NCI-H510A treated with DMSO at 0.1 percent for 48 hours (cell line): ENCODE data around the gene OTOF.
"Not testable (repeated sequence)": the region's sequence is repeated elsewhere in the genome, so short reads cannot be mapped to it uniquely, and the experiment has no call there.

ENCODE experiments used
- DNase-seq: peaks from one replicate; lab custom pipeline; 2025; lab: John Stamatoyannopoulos, UW

OTOF gene

DNA sequence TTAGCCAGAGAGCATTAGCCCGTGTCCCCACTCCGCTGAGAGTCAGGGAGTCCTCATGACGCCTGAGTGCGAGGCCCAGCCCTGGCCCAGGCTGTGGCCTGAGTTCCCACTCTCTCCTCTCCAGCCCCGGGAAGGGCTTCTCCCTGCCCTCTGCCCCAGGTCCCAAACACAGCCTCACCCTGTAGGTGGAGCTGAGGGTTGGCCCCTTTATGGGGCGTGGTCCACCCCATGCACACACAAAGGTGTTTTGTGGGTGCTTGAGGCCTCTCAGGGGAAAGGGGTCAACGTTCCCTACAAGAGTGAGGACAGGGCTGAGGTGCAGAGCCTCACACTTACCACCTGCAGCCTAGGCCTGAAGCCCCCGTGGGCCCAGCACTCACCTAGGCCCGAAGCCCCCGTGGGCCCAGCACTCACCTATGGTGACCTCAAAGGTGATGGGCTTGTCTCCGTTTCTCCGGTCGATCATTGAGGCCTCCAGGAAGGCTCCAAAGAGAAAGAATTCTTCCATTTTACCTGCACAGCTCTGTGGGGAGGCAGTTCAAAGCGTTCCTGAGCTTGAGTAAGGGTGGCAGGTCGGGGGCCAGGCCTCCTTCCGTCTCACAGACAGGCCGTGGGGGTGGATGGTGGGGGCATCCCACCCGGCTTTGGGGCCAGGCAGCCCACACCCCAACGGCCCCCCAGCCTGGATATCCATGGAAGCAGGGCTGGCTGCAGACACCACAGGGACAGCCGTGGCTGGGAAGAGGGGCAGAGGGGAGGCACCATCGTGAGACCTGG is 2.1 kb upstream of the OTOF start:
- DNase-seq = no peak

DNA sequence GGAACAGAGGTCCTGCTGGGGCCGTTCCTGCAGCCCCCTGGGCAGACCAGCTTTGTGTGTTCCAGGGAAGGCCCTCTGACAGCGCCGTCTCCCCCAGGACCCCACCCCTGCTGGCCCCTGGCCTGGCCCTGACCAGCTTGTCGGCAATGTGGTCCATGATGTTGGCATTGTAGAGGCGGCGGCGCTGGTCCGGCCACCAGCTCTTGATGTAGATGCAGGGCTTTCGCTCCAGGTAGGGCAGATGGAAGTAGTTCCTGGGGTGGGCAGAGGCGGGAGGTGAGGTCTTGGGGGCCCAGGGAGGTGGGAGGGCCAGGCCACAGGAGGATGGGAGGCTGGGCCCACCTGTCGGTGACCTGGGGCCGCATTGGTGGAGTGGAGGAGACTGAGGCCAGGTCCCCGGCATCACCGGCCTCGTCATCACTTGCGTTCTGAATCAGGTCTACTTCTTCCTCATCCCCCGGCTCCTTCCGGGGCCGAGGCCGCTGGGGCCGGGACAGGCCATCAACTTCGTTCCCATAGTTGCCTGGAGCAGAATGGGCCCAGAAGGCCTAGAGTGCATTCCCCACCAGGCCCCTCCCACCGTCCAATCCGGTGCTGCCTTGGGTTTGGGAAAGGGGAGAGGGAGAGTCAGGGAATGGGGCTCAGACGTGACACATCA is 1.3 kb upstream of the OTOF start:
- DNase-seq = no peak

DNA sequence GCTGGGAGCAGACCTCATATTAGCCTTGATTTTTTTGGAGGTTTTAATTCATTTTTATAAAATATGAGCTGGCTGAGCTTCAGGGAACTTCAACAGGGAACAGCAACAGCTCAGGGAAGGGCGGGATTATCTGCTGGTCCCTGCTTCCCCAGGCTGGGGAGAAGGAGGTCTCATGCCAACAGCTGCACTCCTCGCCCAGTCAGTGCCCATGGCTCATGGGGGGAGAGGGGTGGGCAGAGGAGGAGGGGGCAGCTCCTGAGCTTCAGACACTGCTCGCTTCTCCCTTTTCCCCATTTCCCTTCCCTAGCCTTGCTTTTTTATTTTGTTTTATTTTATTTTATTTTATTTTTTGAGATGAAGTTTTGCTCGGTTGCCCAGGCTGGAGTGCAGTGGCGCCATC is 442 bp upstream of the OTOF start:
- no peak for DNase-seq

DNA sequence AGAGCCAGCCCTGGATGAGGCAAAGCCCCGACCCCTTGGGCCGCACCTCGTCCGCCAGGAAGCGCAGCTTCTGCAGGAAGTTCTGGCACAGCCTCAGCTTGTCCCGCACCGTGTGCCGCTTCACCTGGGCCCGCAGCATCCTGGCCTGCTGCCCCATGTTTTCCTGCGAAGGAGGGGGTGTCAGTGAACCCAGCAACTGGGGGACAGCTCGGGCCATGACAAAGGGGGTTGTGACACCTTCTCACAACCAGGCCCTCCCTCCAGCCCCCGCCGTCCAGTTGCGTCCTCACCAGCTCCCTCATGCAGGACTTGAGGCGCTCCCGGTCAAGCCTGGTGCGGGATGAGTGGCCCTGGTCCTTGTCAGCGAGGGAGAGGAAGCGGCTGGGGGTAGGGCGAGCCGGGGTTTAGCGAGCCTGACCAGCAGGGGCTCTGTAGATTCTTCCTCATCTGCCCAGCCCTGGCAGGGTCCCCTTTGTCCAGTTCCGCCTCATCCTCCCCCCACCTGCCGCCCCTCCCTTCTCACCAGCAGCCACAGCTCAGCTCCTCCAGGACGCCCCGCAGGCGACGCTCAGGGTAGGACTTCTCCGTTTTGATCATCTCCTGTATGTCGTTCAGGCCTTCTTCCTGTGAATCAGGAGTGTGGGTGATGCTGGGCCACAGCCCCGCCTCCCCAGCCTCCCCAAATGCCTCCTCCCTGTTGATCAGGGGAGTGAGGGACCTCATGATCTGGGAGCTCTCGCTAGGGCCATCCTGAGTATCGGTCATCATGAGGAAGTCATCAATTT is 606 bp downstream of the OTOF start:
- DNase-seq = no peak

DNA sequence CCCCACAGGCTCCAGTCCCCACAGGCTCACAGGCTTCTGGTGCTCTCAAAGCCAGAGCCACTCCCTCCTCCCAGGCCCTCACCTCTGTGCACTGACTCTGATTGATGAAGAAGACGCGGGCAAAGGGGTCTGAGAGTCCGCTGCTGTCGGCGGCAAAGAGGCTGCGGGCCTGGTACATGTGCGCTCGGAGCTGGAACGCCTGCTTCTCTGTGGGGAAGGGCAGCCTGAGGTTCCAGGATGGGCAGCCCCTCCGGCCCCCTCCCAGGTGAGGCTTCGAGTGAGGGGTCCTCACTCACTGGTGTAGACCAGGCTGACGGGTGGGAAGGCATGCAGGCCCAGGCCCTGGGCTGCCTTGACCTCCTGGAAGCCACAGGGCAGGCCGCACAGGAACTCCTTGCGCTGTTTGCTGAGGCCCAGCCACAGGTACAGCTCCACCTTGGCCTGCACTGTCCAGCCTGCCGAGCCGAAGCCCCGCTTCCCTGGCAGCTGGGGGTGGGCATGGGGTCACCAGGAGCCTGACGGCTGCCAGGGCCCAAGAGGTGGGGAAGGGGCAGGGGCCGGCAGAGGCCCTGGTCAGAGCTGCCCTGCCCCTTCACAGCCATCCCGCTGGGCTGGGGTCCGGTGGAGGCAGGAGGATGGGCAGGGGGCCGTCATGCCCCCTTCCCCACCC is 2.0 kb downstream of the OTOF start:
- no peak for DNase-seq

DNA sequence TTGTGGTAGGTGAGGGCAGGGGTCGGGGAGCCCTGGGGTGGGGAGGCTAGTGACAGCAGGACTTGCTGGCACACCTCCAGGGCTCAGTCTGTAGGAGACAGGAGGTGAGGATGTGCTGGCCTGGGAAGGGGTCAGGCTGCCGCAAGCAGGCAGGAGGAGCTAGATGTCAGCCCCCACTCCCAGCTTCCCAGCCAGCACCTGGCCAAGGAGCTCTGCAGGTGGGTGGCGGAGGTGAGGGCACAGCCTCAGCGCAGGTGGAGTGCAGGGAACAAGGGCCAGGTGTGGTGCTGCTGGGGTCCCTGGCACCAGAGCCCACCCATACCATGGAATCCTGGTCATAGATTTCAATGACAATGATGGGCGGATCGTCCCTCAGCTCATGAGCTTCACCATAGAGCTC is 2.9 kb downstream of the OTOF start:
- DNase-seq = no peak

DNA sequence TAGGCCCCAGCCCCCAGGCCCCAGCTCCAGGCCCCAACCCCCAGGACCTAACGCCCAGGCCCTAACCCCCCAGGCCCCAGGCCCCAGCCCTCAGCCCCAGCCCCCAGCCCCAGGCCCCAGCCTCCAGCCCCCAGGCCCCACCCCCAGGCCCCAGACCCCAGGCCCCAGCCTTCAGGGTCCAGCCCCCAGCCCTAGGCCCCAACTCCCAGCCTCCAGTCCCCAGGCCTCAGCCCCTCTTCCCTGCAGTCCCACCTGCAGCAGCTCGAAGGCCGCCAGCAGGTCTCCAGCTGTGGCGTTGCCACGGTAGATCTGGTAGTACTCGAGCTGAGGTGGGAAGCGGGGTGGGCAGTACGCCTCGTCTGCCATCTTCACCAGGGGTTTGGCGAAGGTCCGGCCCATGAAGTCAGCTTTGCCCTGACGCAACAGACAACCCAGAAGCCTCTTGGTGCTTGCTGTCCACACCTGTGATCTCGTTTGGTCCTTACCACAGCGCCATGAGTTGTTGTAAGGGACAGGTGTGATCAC is 3.6 kb downstream of the OTOF start:
- DNase-seq = no peak

DNA sequence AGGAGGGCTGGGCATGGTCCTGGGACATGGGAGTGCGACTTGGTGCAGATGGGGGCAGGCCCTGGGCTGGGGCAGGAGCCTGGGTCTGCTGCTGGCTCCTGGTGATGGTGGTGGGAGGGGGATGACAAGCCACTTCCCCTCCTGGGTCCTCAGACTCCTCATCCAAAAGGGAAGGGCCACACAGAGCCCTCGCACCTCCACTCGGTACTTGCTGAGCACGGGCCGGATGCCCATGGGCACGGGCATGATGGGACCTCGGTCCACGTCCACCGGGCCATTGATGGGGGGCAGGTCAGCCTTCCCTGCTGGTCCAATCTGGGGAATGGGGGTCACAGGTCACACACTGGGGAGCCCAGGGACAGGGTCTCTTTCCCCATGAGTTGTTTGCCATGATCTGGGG is 4.1 kb downstream of the OTOF start:
- no peak for DNase-seq

DNA sequence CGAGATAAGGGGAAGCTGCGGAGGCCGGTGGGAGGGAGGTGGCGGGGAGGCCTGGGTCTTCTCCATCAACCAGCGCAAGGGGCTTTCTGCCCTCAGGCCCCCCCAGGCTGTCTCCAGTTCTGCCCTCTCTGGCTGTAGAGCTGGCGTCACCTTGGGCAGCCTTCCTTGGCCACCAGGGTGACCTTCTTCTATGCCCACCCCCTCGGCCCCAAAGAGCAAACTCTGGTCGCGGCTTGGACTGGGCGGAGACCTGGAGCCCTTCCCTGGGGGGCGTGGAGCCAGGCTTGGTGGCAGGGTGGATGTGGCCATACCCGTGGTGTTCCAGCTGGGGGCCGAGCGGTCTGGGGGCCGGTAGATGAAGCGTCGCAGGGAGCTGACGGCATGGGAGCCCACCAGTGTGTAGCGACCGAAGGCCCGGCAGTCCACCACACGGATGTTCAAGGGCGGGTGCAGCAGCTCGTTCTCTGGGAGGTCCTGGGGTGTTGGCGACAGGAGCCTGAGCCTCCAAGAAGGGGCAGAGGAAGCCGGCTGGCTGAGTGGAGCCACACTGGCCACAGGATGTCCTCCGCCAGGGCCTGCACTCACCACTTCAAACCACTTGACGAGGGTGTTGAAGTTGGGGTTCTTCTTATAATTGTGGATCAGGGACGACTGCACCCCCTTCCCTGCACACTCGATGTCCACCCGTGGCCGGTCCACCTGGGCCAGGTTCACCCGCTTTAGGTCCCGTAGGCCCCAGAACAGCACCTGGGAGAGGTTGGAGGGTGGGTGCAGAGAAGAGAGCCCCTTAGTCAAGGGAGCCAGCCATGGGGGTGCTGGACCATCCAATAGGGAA is 4.9 kb downstream of the OTOF start:
- DNase-seq = no peak

DNA sequence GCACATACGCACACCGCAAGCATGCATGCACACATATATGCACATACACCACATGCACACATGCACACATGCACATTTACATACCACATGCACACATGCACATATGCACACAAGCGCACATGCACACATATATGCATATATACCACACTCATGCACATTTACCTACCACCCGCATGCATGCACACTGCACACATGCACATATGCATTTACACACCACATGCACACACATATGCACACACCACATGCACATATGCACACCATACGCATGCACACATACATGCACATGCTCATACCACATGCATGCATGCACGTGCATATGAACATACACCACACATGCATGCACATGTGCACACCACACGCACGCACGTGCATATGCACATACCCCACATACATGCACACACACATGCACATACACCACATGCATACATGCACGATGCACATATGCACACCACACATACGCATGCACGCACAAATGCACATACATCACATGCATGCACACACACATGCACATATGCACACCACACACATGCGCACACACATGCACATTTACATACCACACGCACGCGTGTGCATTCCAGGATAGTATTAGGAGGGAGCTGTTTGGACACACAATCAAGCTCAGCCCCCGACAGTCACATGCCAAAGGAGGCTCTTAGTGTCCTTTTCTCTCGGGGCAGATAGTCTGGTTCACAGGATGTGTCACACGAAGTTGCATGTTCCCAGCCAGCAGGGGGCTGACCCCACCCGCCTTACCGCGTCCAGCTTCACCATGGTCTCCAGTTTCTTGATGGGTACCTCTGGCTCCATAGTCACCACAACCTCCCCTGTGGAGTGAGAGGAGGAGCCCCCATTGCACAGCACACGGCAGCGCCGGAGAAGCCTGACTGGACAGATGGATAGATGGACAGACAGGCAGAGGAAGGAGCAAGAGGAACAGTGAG is 5.9 kb downstream of the OTOF start:
- DNase-seq = no peak

DNA sequence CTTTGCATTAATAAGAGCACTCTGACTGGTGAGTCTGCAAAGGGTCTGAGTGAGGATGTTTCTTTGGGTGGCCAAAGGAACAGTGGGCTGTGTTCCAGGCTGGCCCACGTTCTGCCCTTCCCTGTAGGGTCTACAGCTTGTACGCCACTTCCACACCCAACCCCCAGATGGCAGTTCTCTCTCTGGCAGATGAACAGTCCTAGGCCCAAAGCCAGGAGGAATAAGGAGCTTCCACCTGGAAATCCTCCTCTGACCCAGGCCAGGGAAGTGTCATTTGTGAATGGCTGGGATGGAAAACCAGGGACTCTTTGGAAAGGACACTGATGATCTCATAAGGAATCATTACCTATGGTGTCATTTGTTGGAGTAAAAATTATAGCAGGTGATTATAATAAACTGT is 6.6 kb downstream of the OTOF start:
- no peak for DNase-seq

DNA sequence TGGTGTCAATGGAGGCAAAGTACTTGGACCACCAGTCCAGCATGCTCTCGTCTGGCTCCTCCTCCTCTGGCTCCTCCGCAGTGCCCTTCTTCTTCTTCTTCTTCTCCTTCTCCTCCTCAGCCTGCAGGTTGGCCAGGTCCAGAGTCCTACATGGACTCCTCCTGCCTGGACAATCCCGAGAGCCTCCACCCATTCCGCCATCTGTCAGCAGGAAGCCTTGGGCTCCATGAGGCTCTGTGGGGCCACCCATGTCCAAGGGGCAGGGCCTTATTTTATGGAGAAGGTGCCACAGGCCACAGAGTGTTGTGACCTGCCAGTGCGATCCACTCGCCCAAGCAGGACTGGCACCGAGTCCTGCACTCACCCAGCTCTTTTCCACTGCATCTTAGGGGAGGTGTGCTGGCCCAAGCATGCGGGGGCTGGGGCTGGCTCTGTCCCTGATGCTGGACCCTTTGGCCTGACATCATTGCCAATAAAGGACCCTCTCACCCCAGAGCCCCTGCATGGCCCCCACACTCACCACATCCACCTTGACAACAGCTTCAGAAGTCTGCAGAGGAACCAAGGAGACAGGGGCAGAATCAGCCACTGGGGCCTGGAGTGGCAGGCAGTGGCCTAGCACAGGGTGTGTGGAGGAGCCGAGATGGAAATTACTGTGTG is 7.2 kb downstream of the OTOF start:
- no peak for DNase-seq

DNA sequence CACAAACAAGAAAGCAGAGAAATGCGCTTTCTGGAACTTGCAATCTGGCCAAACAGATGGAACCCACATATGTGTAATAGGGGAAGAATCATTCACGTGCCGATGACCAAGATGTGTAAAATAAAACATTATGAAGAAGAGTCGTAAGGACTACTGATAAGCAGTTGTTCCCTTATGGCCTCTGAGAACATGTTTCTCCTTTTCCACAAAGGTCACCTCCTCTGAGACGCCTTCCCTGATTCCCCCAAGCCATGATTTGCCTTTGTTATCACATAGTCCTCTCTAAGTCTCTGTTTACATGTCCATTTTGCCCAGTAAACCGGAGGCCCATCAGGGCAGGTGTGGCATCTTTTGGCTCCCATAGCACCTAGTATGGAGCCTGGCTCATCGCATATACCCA is 8.0 kb downstream of the OTOF start:
- no peak for DNase-seq

DNA sequence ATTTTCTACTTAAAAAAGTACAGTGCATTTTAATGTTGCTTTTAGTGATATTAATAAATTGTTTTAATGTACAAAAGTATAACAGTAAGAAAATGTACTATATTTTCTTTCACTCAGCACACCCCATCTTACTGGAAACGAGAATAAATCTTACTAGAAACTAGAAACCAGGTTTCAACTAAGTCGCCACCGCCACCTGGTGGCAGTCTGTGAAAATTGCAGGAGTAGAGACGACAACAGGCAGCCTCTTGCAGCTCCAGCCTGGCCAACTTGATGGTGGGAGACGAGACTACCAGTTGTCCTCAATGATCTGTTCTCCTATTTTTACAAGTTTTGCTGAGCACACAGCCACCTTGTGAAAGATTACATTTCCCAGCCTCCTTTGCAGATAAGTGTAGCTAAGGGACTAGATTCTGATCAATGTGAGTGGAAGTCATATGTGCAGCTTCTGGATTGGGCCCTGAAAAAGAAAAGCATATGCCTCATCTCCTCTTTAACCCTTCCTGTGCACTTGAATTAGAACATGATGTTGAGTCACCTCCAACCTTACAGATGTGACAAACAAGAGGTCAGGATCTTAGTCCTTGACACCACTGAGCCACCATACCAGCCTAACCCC is 8.7 kb downstream of the OTOF start:
- peak; percentile 8 for DNase-seq

DNA sequence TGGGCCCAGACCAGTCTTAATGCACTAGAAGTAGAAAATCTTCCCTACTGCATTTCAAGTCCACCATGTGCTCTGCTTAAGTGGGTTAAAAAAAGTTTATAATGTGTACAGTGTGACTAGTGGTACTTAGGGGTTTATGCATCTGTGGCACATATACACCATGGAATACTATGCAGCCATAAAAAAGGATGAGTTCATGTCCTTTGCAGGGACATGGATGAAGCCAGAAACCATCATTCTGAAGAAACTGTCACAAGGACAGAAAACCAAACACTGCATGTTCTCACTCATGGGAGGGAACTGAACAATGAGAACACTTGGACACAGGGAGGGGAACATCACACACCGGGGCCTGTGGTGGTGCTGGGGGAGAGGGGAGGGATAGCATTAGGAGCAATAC is 9.4 kb downstream of the OTOF start:
- not testable (repeated sequence) for DNase-seq

DNA sequence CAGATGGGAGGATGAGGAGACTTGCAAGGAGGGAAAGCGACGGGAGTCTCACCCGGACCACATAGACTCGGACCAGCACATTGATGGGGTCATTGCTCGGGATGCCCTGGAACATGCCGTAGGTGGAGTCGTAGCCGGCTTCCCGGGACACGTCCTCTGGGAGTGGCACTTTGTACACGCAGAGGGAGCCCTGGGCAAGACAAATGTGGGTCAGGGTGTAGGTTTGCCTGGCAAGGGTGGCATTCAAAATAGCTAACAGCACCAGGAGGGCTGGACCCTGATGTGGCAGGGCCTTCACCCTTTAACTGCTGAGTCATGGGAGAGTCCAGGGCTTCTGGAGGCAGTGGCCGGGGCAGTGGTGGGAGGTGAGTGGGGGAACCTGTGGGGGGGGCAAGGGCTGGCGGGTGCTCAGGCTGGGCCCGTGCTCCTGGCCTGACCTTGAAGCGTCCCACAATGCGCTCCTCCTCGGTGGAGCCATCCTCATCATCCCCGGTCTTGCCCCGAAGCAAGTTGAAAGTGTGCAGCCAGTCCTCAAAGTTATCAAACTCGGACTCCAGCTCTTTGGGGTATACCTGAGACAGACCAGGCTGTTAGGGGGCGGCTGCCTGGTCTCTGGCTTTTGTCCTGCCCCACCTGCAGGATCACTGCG is 11.1 kb downstream of the OTOF start:
- no peak for DNase-seq

DNA sequence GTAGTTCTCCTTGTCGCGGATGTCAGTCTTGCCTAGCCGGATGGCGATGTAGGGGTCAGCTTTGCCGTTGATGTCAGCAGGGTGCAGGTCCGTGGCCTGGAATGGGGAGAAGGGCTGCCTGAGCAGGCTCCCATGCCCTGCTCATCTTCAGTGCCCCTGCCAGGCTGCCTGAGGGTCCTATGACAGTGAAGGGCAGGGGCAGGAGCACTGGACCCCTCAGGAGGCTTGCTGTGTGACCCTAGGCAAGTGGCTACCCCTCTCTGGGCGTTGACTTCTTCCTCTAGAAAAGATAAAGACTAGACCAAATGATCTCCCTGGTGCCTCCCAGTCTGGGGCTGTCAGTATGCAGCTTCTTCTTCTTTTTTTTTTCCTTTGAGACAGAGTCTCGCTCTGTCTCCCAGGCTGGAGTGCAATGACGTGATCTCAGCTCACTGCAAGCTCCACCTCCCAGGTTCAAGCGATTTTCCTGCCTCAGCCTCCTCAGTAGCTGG is 11.9 kb downstream of the OTOF start:
- no peak for DNase-seq

DNA sequence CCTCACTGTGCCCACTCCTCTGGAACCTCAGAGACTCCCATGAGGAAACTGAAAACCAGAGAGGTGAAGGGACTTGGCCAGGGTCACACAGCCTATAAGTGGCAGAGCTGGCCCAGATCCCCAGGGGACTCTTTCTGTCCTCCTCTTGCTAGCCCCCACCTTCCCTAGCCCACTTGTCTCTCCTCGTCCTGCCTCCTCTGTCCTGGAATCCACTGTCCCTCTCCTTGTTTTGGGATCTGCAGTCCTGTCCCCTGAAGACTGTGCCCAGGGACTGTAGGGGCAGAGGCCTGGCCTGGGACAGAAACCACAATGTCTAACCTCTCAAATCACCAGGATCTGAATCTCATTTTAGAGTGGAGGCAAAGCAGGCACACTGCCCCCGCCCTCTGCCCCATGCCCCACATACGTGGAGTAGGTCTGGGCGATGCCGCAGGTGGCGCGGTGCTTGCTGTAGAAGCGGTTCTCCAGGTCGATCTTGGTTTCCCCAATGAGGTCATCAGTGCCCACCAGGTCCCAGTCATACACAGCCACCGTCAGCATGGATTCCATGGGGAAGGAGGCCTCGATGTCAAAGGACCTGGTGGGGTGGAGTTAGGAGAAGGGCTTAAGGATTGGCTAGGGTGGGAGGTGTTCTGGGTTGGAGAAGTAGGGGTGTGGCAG is 12.5 kb downstream of the OTOF start:
- DNase-seq = no peak
